HG03342 (cell line): ENCODE results near the gene PKHD1.

Experiments used
- ATAC-seq: cut with Tn5 transposase; IDR thresholded peaks from one replicate; pipeline ENCODE4 v1.9.1; 2021; ENCODE audit warnings: mild to moderate bottlenecking, moderate library complexity; ENCODE audit not compliant: unreplicated experiment

PKHD1 gene, protein sequence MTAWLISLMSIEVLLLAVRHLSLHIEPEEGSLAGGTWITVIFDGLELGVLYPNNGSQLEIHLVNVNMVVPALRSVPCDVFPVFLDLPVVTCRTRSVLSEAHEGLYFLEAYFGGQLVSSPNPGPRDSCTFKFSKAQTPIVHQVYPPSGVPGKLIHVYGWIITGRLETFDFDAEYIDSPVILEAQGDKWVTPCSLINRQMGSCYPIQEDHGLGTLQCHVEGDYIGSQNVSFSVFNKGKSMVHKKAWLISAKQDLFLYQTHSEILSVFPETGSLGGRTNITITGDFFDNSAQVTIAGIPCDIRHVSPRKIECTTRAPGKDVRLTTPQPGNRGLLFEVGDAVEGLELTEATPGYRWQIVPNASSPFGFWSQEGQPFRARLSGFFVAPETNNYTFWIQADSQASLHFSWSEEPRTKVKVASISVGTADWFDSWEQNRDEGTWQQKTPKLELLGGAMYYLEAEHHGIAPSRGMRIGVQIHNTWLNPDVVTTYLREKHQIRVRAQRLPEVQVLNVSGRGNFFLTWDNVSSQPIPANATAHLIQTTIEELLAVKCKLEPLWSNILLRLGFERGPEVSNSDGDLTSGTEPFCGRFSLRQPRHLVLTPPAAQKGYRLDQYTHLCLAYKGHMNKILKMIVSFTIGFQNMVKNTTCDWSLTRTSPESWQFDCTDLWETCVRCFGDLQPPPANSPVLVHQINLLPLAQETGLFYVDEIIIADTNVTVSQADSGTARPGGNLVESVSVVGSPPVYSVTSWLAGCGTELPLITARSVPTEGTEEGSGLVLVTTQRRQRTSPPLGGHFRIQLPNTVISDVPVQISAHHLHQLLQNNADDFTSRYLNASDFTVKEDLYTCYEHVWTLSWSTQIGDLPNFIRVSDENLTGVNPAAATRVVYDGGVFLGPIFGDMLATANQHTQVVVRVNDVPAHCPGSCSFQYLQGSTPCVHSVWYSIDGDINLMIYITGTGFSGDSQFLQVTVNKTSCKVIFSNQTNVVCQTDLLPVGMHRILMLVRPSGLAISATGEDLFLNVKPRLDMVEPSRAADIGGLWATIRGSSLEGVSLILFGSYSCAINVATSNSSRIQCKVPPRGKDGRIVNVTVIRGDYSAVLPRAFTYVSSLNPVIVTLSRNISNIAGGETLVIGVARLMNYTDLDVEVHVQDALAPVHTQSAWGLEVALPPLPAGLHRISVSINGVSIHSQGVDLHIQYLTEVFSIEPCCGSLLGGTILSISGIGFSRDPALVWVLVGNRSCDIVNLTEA (N-terminal part only)

DNA sequence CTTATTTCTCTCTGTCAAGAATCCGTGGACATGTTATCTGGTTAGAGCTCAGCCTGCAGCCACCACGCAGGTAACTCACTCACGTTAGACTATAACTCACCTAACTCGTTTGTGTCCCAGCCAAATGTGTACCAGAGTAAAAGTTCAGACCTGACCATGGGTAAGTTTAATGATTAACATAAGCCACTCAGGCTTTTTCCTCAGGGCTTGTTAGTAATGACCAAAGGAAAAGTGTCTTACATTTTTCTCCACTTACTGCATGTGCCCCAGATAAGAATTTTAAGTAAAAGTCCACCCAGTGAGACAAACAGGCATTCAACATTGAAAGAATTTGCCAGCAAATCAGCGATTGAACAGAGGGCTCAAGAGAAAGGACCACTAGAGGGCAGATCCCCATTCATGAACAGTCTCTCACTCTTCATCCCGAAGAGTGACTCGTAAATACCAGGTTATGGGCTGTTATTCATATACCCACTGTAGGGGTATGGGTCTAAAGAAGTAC, at the start of gene PKHD1:
TSS of gene PKHD1 (minus strand) at position 116 of the 502 bp plus-strand sequence. CDS start 2,680 bp downstream, outside the sequence.
- ATAC-seq, result no peak

DNA sequence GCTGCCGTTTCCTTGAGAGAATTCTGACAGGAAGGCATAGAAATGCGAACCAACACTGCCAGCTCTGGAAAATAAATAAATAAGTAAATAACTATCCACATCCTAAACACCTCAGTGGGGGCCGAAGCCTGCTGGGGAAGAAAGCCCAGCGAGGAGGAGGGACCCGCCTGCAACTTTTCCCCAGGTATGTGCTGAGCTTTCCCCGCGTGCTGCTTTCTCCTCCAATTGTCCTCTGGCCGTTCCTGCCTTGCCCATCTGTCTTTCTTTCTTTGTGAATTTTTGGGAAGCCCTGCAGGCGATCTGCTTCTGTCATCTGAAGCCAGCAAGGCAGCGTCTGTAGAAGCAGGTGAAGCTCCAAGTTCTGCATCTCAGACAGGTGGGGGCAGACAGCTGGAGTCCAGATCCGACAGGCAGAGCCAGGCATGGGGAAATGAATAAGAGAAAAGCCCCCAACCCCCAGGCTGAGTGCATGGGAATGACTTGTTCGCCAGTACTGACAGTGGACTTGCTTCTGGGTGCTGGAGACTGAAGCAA, 49.6 kb upstream of the PKHD1 start:
- no peak for ATAC-seq

DNA sequence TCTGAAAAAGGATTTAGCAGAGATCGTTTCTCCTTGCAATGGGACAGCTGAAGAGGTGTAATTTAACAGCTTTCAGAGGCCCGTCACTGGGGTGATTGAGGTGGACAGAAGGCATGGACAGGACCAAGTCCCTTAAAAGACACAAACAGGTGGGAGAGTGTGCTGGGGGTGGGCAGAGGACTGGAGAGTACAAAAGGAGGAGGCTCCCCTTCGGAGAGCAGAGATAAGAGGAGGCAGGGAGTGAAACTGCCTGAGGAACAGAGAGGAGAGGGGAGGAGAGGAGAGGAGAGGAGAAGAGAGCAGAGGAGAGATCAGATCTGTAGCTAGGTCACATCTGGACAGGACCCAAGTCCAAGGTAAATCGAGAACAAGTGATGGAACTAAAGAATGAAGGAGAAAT, 48.6 kb upstream of the PKHD1 start:
- no peak for ATAC-seq

DNA sequence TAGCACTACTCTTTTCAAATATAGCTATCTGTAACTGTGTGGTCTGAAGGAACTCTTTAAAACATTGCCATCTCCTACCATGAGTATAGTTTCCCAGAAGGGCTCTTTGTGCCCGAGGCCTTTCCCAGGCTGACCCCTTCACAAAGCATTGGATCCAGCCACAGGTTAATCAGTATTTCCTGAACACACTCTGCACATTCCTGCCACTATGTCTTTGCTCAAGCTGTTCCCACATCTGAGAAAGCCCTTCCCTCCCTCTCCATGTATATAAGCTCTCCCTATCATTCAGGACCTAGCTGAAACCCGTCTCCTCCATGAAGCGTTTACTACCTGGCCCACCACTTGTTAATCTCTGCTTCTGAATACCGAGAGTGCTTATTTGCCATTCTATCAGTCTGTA, 47.8 kb upstream of the PKHD1 start:
- ATAC-seq, result no peak

DNA sequence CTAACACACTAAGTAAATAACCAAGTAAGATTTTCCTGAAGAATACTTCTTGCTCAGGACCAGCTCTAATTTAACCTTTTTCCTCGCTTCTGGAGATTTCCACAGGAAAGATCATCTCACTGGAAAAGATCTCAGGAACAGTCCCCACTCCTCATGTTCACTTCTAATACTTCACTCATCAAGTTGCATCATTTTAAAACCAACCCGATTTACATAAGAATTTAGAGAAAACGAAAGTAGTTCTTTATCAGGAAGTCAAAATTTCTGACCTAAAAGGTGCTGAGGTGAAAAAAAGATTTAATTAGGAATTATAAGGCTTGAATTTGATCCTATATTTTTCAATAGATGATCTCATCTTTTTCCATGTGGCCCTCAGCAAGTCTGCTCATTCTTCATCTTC, 46.6 kb upstream of the PKHD1 start:
- no peak for ATAC-seq

DNA sequence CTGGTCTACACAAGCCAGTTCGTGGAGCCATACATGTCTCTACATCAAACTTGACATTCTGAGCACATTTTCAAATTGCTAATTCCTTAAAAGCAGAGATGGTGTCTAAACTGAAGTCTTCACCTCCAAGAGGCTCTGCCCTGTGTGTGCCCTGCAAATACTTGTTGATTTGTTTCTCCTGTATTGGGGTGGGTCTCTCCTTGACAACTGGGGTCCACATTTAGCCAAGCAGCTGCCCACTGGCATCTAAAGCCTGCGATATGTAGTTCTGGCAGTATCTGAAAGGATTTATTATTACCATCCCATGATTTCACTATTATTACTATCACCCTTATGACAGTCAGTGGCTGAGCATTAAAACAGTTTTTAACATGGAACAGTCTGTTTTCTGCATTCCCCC, 45.9 kb upstream of the PKHD1 start:
- no peak for ATAC-seq

DNA sequence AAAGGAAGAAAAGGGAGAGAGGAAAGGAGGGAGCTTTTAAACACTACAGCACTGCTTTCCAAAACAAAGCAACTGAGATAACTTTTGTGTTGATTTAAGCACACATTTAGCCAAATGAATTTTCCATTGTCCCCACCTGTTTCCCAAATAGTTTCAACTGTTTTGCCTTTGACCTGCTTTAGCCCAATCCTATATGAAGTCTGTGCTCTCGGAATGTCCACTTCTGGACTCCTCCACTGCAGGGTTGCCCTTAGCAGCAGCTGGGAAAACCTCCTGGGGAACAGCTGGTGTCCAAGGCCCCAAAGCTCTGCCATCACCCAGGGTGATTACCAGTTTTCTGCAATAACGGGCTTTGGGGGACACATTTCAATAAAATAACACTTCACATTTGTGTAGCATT, 44.9 kb upstream of the PKHD1 start:
- ATAC-seq, result no peak

DNA sequence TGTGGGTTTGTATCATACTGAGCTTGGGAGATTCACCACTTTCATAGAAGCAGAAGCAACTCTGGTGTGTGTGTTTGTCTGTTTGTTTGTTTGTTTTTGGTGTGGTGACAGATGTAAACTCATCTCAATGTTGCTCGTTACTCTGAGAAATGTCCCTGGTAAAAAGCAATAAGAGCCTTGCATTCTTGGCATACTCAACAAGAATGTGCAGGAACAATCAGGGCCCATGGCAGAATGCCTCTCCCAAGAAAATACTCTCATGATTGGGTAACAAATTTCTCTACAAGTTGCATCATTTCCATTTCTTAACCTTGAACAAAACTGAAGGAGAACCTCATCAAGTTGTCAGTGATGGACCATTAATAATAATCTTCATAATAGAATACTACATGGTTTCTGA, 43.0 kb upstream of the PKHD1 start:
- no peak for ATAC-seq

DNA sequence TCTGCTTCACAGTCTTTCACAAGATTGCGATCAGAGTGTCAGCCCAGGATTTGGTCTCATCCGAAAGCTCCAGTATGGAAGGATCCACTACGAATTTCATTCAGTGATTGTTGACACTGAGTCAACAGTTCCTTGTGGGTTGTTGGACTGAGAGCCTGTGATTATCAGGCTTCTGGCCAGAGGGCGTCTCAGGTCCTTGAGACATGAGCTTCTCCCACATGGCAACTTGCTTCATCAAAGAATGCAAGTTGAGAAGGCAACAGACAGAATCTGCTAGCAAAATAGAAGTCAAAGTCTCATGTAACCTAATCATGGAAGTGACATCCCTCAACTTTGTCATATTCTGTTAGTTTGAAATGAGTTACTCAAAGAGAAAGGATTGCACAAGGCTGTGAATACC, 40.5 kb upstream of the PKHD1 start:
- ATAC-seq, result no peak

DNA sequence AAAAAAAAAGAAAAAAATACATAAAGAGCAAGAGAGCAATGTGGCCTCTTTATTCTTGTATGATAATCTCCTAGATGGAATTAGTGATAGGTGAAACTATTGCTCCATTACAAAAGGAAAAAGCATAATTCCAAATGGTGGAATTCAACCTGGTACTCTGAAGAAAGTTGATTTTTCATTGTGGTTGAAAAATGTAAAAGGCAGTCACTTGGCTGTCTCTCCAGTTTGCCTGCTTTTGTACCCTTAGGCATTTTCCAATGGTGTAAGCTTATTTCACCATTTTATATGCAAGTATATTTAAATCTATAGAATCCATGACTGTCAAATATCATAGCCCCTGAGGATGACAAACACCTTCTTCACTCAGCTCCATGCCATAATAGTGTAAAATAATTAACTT, 38.8 kb upstream of the PKHD1 start:
- no peak for ATAC-seq

DNA sequence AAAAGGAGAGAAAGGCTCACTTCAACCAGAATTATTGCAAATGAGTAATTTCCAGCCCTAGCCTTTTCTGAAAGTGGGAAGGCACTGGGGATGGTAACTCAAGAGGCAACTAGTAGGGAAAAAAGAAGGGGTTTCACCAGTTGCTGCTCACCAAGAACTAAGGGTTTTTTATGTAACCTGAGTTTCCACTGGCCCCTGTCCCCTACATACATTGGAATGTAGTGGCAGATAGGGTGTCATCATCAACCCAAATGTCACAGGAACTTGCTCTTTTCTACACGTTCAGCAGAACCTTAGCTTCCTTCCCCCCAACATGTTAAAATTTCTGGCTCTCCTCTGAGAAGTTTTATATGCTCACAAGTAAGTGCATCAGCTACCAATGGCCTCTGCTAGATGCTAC, 38.2 kb upstream of the PKHD1 start:
- ATAC-seq, result no peak

DNA sequence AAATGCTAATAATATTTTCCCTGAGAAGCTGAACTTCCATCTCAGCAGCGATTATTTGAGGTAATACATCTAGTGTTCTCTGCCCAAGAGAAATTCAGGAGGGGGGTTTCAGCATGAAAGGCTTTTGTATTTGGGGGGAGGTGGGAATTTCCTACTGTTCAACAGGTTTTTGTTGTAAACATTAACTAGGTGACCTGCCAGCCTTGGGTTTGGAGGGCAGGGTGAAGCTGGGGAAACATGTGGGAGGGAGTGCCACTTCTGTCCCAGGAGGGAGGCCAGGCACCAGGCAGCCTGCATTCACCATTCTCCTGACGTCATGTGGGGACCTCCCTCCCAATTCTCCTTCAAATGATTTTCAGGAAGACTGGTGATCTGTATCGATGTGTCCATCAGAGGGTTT, 37.7 kb upstream of the PKHD1 start:
- ATAC-seq, result no peak

DNA sequence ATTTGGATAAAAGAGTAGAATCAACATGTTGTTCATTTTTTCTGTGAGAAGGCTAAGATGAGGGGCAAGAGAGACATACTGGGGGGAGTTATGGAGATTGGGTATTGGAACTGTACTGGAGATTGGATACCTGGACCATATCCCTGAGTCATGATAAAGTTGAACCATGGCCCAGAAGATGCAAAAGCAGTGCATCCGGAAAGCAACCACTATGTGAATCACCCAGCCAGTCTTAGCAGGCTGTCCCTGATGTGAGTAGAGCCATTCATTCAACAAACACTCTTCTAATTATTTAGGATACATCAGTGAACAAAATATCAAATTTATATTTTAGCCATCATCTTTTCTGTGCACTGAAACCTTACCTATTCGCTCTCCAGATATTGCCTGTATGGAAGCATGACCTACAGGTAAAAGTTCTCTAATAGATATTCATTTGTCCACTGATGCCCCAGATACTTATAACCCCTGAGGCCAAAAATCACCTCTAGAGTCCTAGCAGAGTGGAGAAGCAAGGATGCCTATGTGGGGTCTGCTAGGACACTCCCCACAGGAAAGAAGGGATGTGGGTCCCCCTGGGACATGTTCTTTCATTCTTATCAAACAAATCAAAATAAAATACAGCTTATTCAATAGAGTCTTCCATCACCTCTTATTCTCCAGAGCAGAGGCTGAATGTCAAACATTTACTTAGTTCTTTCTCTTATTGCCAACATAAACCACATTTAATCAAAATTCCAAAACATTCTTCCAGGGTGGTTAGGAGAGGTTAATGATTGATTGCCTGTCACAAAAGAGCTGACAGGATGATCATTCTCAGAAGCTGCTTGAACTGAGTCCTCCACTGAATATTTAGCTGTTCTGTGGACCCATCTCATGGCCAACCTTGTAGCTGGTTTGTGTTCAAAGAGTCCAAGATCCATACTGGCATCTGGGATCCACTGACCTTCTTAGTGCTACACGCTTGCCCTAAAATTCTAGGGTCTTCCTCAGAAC, 37.0 kb upstream of the PKHD1 start:
- ATAC-seq, result no peak

DNA sequence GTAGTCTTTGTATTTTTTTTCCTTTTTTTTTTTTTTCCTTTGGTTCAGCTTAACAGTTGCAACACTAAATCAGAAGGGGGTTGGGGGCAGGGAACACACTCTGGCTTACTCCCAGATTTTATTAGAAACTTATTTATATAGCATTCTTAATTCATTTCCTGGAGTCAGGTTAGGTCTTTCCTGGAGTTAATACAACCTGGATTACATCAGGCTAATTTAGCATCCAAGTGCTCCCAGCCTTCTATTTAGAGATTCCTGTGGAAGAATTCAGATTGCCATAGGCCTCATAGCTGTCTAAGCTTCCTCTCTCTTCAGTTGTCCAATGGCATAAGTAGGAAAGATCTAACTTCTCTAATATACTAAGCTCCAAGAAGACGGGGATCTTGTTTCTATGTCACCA, 35.8 kb upstream of the PKHD1 start:
- no peak for ATAC-seq

DNA sequence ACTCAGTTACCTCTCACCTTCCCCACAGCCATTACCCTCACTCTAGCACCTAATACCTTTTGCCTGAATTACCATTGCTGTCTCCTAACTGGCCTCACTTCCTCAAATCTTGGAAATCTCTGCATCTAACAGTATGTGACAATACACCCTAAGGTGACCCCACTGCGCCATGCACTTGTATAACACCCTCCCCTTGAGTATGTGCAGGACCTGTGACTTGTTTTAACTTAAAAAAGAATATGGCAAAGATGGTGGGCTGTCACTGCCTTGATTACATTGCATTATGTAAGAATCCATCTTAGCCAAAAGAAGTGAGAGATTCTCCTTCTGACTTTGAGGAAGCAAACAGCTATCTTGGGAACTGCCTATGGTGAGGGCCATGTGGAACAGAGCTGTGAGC, 29.9 kb upstream of the PKHD1 start:
- no peak for ATAC-seq

DNA sequence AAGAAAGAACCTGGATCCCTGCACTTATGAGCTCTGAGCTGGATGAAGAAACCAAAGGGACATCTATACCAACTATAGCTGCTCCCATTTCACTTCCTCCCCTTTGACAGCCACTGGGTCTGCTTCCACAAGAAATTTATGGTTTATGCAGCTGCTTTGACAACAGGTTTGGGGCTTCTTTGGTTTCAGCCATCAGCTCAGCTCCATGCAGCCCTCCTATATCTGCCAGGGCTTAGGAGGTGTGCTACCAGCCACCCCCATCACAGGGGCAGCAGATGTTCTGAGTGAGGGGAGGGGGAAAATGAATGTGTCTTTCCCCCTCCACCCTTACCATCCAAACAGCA, 29.2 kb upstream of the PKHD1 start:
- no peak for ATAC-seq

DNA sequence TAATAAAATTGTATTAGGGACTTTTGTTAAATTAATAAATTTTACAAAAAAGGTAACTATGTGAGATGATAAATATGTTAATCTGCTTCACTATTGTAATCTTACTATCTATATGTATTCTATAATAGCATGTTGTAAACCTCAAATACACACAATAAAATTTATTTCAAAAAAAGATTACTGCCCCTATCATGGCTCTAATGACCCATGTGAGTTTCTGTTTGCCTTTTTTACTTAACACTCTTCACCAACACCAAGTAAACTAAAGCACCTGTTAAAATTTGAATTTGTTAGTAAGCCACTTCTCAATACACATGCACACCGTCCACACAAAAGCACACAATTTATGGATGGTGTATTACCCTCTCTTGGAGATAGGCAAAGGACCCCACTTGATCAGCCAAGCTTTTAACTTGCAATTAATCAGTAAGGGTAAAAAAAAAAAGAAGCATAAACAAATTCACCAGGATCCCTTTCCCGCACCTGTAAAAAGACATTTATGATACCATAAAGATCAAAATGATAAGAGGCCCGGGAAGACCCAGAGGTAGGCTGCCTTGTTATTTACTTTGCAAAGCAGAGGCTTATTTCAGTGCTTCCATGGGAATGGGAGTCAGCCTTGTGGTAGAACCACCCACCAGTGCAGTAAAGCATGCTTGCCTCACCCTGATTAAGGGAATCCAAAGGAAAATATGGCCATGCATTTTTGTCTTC, 28.6 kb upstream of the PKHD1 start:
- ATAC-seq, result no peak

DNA sequence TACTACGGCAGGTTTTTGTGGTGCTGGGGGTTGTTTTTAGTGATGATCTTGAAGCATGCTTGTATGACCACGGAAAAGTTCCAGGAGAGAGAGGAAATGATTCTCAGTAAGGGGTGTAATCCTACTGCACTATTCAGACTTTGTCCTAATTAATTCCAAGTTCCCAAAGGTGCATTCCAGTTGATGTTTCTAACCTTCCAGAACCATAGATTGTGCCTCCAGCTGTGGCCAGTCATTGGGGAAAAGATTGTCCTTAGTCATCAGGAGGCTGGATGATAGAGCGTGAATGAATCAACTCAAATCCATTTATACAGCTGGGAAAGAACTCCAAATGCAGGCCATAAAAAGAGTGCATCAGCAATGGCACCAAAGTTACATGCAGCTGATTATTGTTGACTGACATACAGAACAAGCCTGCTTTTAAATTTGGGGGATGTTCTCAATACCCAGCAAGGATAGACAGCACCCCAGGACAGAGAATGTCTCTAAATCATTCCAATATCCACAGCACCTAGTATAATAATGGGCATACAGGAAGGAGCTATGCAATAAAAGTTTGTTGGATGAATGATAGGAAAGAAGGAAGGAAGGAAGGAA, 27.8 kb upstream of the PKHD1 start:
- ATAC-seq, result no peak

DNA sequence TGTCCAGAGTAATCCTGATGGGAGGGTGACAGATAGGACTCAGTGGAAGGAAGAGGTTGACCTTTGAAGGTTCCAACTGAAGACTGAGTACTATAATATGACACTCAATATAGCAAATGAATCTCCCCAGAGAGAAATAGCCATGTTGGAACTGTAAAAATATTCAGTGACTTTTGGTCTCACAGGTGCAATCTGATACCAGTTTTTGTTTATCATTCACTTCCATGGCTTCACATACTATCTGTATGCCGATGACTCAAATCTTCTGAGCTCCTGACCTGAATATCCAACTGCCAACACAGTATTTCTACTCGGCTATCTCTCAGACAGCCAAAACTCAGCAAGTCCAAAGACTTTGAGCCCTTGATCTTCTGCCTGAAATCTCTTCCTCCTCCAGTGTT, 21.8 kb upstream of the PKHD1 start:
- ATAC-seq, result no peak
